Measurements from ENCODE around the gene PYGB.

Gene PYGB

GRCh38 chr20:25338112-25339023, 90.5 kb downstream of the PYGB start:
- DNase-seq, result no peak

- DNase-seq, result no peak
Measured at GRCh38 chr20:25339608-25340007, 91.7 kb downstream of the PYGB start.

GRCh38 chr20:25340380-25340779, 92.5 kb downstream of the PYGB start:
- DNase-seq, result no peak

- DNase-seq, result no peak
Measured at GRCh38 chr20:25341716-25342680, 94.1 kb downstream of the PYGB start.

- no peak for DNase-seq
Measured at GRCh38 chr20:25344634-25345033, 96.7 kb downstream of the PYGB start.

- DNase-seq, result no peak
Measured at GRCh38 chr20:25345721-25346120, 97.8 kb downstream of the PYGB start.

- DNase-seq, result no peak
Measured at GRCh38 chr20:25346349-25346748, 98.5 kb downstream of the PYGB start.
